GM21619 (cell line): ENCODE data around the gene DNAJC8.

Source experiments
- ATAC-seq: cut with Tn5 transposase; IDR thresholded peaks from one replicate; pipeline ENCODE4 v1.9.1; 2021; ENCODE audit not compliant: unreplicated experiment

DNAJC8 gene

GRCh38 chr1:28256197-28256827 lies 23.5 kb upstream of the DNAJC8 start:
- no peak for ATAC-seq

- ATAC-seq, result no peak
Measured at GRCh38 chr1:28249866-28250295, 17.1 kb upstream of the DNAJC8 start.

GRCh38 chr1:28249013-28249865 lies 16.4 kb upstream of the DNAJC8 start:
- ATAC-seq, result no peak

- no peak for ATAC-seq
Measured at GRCh38 chr1:28248273-28249012, 15.6 kb upstream of the DNAJC8 start.

- no peak for ATAC-seq
Measured at GRCh38 chr1:28247612-28248272, 14.9 kb upstream of the DNAJC8 start.

GRCh38 chr1:28246427-28246832 lies 13.6 kb upstream of the DNAJC8 start:
- ATAC-seq, result no peak

- ATAC-seq, result no peak
Measured at GRCh38 chr1:28244549-28245251, 11.9 kb upstream of the DNAJC8 start.

- no peak for ATAC-seq
Measured at GRCh38 chr1:28243685-28244311, 11.0 kb upstream of the DNAJC8 start.

GRCh38 chr1:28241638-28242241 lies 8.9 kb upstream of the DNAJC8 start:
- no peak for ATAC-seq

GRCh38 chr1:28240024-28240423 lies 7.2 kb upstream of the DNAJC8 start:
- no peak for ATAC-seq

GRCh38 chr1:28239004-28239403 lies 6.2 kb upstream of the DNAJC8 start:
- no peak for ATAC-seq

- no peak for ATAC-seq
Measured at GRCh38 chr1:28236656-28237322, 4.0 kb upstream of the DNAJC8 start.

- ATAC-seq, result peak; percentile 88
Measured at GRCh38 chr1:28235755-28236655, 3.2 kb upstream of the DNAJC8 start, which contains the start of gene ATP5IF1. ATP5IF1 (plus strand) TSS chr1:28236124; CDS start chr1:28236184, 60 bp downstream.

GRCh38 chr1:28233264-28233606 lies 406 bp upstream of the DNAJC8 start:
- no peak for ATAC-seq

GRCh38 chr1:28229996-28230395 lies 2.8 kb downstream of the DNAJC8 start:
- ATAC-seq, result no peak

- ATAC-seq, result no peak
Measured at GRCh38 chr1:28229089-28229488, 3.7 kb downstream of the DNAJC8 start.

- ATAC-seq, result no peak
Measured at GRCh38 chr1:28213315-28213714, 19.5 kb downstream of the DNAJC8 start.

GRCh38 chr1:28209700-28210099 lies 23.1 kb downstream of the DNAJC8 start:
- ATAC-seq, result no peak
